PC-3 (cell line): ENCODE measurements around the gene YLPM1.

ENCODE experiments used
- CTCF ChIP-seq: fragments of 300-600 bp; sonication (generic); conservative IDR thresholded peaks from 2 replicates; pipeline ENCODE4 v1.5.1; 2017; ENCODE audit warnings: antibody characterized with exemption, low read depth, mild to moderate bottlenecking, low read length
- EZH2 ChIP-seq: fragments of 300-600 bp; sonication (generic); IDR thresholded peaks from one replicate; pipeline ENCODE4 v1.6.1; 2017; ENCODE audit warnings: antibody characterized with exemption, mild to moderate bottlenecking, low read length; ENCODE audit not compliant: unreplicated experiment

- TF ChIP-seq CTCF (no peak), EZH2 (no peak)
These were observed 108.7 kb downstream of the YLPM1 start for GRCh38 chr14:74871819-74872218.
